Stimulated activated CD4-positive, alpha-beta T cell treated with anti-CD3 and anti-CD28 coated beads, TNF-alpha, amount 100 ng/mL, for 48 hours (primary cell): ENCODE data around the gene SEMA3F.

Source experiments
- DNase-seq, 3 donors: peaks; one replicate each; pipeline ENCODE4 v3.0.0-alpha.2; 2020; ENCODE audit warnings: low read depth in 3 of 3

Gene SEMA3F

DNA sequence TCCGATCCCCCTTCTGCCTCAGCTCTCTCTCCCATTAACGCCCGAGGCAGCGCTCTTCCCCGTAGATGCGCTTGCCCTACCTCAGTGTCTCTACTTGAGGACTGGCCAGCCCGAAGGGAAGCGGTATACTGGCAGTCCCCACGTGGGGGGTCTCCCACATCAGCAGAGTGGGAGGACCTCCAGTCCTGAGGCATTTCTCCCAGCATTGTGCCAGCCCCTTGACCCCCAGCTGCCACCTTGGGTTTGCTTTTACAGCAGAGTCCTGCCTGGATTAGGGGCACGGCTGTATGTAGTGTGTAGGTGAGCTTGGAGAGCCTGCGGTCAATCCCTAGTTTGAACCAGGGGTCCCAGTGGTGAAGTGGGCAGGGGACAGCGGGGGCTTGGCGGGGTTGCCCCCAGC lies 767 bp downstream of the SEMA3F start:
- no peak for DNase-seq

DNA sequence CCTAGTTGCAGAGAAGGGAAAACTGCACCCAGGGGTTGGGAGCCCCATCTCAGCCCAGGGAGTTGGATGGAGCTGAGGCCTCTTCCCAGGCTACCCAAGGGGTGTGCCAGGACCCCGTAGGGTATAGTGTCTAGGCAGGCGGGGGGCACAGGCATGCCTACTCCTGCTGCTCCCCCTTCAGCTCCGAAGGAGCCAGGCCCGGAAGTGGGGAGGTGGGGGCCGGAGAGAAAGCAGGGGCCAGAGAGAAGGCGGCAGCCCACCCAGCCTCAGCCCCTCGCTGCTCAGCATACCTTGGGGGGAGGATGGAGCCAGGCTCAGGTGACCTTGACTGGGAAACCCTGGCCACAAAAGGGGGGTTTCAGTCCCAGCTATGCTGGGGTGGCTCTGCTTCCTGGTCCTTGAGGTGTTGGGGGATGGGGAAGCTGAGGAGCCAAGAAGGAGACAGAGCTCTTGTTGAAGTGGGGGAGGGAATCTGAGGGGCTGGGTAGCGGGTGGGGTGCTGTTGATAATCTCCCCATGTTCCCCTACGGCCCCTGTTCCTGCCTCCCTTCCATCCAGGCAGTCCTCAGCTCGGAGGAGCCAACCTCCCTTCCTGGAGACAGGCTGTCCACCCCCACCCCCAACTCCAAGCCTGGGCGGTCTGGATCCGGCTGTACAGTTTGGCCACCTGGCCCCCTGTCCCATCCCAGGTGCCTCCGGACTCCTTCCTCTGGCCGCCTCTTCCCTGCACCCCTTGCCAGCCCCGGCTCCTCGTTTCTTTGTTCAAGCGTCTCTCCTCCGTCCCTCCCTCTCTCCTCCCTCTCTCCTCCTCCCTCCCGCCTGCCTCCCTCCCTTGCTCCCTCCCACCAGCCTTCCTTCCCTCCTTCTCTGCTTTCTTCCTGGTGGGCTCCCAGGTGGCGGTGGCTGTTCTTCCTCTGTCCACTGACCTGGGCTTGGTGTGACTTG lies 1.7 kb downstream of the SEMA3F start:
- DNase-seq = no peak

DNA sequence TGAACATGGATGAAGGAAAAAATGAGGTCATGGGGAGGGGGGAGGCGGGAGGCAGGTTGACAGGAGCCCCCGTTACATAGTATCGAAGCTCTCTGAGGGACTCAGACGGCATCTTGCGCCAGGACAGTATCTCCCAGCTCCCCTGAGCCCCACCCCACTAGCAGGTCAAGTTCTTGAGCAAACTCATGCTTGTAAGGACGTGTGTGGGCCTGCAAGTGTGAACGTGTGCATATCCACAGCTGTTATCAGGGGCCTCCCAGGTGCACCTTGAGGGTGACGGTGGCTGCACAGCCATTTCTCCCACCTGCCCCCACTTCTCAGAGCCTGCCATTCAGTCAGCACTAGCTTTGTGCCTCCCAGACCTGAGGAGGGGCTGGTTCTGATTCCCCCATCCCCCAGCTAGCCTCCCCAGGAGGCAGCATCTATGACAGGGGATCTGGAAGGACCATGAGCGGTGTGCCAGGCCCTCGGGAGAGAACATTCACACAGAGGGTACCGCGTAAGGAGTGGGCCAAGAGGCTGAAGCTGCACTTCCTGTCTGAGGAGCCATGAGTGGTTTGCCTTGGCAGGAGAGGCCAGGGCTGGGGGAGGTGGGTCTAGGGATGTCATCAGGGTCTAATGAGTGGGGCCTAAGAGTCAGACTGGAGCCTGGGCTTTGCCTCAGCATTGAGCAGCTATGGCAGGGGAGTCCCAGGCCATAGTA lies 2.9 kb downstream of the SEMA3F start:
- no peak for DNase-seq

DNA sequence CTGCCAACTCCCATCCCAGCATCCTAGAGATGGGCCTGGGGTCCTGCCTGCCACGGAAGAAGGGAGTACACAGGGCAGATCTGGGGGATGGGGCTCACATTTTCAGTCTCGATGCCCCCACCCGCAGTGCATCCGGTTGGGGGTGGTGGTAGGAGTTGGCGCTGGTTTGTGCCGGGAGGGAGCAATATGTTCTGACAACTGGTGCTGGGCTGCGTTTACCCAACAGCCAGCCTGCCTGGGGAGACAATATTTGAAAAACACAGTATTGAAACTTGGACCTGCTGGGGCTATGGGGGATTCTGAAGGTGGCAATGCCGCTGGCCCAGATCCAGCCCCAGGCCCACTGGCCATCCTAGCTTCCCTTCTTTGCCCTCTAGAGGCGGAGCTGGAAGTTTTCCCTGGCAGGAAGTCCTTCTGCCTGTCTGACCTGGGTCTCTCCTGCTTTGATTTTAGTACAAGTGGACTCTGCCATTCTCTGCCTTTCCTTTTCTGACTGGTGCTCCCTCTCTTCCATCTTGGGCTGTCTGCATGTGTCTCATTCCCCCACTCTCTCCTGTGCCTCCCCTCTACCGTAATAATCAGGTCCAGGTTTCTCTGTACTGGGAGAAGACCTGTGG lies 3.5 kb downstream of the SEMA3F start:
- no peak for DNase-seq

DNA sequence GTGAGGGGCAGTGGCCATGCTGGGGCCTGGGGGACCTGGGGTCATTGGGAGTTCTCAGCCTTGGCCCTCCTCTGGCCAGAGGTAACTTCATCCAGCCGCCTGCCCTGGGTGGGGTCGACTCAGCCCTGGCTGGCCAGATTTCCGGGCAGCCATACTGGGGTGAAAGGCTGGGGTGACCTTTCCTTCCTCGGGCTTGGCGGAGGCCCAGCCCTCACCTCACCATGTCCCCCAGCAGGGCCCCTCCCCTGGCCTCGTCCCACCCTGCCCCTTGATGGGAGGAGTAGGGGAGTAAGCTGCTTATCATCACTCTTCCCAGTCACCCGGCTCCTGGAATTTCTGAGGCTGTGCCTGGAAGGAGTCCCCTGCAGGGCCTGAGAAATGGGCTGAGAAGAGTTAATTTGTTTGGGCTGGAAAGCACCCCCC lies 5.4 kb downstream of the SEMA3F start:
- DNase-seq = no peak

DNA sequence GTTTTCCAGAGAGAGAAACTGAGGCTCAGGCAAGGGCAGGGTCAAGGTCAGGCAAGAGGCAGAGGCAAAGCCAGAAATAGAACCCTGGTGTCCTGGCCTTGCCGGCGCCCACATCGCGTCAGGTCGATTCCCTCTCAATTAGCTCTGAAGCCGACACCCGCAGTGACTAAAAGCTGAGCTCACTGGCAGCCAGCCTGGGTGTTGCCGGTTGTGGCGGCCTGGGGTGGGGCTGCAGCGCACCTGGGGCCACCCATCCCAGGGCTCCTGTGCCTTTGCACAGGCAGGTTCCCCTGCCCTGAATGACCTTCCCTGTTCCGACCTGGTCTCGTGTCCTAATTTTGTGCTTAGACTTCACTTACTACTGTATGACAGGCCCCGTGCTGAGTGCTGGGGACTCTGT lies 6.2 kb downstream of the SEMA3F start:
- DNase-seq = no peak

DNA sequence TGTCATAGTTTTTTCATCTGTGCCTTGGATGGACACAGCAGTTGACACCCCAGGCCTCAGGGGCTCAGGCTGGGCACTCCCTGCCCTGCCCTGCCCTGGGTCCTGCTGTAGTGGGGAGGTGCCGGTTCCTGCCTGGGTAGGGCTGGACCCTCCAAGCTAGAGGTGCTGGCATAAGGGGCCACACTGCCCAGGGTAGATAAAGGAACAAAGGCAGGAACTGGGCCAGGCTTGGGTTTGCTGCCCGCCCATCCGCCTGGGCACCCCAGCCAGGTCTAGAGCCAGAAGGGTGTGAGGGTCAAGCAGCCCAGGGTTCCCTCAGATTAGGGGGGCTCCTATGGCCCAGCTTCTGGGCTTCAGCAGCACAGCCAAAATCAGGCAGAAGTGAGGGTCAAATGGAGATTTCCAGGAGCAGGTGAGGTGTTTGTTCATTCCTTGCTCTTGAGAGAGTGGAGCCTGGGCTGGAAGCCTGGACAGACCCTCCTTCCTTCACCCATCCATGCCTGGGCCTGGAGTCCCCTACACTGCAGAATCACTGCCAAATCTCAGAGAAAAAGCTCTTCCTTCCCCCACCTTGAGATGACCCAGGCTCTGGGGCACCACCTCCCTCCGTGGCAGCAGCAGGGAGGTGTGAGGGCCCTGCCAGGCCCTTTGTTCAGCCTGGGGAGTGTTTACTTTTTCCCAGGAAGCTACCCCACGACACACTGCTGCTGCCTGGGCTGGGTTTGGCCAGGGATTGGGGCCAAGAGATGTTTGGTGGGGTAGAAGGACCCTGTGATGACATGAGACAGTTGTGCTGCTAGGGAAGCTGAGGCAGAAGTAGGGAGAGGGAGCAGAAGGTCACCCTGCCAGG lies 7.1 kb downstream of the SEMA3F start:
- no peak for DNase-seq

DNA sequence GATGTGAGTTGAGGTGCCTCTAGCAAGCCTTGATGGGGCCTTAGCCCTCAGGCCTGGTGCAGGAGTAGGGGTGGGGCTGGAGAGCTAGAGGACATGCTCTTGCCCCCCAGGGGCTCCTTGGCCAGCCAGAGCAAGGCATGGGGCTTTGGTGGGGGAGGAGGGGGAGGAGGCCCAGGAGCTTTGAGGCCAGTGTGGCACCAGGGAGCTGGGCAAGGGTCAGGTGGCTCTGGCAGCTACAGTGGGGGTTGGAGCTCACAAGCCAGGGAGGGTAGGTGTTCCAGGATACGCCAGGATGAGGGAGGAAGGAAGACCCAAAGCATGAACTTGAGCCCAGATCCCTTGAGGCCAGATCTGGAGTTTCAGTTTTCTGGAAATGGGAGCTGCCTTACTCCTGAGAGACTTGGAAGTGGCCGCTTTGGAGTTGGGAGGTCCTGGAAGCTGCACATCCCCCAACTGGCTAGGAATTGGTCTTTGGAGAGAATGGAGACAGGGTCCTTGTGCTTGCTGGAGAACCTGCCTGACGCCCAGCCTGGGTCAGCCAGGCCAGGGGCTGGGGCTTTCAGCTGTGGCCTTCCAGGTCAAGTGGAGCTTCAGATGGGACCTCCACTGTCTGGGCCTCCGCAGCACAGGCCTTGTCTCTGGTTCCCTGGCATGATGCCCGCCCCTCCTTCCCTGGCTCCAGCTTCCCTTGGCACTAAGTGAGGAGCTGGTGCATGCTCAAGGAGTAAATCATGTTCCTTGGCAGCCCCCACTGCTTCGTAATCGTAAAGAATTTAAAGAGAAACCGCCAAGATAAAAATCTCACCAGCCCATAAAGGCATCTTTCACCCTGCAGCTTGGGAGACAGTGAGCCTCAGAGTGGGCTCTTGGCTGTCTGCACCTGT lies 8.7 kb downstream of the SEMA3F start:
- no peak for DNase-seq

DNA sequence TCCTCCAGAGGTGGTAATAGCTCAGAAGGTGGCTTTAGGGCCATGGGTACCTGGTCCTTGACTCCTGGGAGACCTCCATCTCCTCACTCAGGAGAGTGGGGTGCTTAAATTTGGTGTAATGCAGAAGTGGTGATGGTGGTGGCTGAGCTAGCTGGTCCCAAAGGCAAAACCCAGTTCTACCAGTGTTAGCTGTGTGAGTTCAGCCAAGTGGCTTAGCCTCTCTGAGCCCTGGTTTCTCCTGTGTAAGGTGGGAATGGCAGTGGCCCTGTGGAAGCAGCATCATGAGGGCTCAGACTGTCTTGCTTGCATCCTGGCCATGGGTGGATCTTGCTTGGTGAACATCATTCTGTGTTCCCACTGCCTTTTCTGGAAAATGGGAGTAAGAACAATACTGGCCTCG lies 9.4 kb downstream of the SEMA3F start:
- DNase-seq = no peak

DNA sequence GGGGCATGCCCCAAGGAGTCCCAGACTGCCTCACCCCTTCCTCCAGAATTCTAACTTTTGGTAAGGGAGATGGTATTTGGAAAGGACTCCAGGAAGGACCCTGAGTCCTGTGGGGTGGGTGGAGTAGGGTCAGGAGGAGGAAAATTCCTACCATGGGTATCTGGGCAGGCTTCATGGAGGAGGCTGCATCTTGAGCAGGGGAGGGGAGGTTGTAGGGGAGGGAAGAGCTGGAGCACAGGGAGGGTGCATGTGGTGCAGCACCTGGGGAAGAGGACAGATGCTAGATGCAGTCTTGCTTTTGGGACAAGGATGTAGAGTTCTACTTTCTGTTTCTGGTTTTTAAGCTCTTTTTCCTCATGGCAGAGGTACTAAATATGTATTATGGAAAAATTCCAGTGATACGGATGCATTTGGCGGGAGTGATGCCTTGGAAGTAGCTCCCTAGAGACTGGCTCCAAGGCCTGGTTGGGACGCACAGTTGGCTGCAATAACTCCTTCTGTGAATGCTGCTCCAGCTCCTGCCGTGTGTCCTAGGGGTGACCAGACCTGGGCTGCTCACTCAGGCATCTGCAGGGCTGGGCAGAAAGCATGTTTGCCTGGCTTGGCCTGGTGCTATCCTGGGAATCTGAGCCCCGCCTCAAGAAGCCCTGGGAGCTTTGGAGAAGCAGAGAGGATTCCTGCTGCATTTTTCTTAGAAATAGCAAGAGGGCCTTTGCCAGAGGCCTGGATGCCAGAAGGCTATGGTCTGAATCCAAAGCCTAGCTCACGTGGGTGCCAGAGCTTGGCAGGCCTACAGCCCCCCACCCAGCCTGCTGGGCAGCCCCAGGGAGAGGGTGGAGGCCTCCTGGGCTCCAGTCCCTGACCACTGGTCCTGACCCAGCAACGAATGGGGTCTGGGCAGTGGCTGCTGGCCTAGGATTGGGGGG lies 10.1 kb downstream of the SEMA3F start:
- no peak for DNase-seq

DNA sequence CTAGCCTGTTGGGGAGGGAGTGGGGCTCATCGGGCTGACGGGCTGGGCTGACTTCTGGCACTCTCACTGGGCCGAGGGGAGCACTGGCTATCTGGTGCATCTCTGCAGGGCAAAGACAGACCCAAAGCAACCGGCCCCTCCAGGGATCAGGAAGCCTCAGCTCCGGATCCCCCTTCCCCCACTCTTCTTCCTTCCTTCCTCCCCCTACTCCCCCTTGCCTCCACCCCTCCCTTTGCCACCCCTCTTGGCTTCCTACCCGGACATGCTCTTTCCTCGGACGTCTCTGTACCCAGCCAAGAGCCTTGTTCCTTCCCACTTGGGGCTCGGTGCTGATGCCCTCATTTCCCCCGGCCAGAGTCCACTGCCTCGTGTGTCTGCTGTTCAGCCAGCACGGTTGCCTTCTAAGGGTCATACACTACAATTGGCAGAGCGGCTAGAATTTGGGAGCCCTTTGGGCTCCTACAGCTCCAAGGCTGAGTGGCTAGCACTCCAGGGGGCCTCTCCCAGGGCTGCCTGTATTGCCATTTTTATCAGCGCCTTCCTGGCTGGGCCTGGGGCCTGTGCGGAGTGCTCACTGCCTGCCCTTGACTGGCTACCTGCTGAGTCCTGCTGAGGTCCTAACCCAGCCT lies 10.9 kb downstream of the SEMA3F start:
- no peak for DNase-seq

DNA sequence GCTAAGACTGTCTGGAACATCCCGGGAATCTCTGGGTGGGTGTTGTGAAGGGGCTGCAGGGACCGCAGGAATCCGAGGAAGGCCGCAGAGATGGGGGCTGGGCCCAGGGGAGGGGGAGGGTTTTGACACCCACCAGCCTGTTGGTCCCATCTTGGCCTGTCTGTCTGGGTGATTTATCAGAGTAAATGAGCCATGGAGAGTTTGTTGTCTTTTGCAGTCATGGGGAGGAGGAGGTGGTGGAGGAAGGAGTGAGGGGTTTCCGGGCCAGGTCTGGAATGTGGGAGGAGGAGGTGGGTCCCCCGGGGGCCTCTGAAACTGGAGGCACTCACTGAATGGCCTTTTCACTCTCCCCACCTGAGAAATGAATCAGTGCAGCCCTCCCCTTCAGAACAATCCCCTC lies 11.5 kb downstream of the SEMA3F start:
- no peak for DNase-seq

DNA sequence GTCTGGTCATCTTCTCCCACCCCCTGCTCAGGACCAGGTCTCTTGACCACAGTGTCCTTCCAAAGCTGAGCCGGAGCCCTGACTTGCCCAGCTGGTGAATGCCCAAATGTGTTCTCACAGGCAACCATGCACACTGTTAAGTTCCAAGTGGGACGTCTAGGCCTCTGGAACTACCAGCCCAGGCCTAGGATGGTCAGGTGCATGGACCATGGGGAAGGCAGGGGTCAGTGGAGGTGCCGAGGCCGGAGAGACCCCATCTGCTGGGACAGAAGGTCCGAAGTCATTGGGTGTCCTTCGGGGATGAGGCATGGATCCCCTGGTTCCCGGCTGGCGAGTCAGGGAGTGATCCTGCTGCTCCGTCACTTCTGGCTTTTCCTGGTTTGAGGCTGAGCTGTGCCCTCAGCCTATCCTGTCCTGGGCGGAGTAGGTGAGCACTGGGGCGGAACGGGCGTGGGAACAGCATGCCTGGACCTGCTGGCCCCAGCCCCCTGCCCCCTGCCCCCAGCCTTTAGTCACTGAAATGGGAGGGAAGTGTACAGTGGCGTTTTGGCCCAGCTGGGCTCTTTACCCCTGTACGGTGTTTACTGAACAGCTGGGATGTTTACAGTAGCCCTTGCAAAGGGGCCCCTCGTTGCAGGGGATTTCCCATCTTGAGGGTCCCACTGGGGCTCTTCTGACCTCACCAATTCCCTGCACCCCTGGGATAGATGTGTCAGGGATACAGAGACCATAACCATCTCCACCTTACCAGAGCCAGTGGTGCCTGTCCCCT lies 12.1 kb downstream of the SEMA3F start:
- no peak for DNase-seq

DNA sequence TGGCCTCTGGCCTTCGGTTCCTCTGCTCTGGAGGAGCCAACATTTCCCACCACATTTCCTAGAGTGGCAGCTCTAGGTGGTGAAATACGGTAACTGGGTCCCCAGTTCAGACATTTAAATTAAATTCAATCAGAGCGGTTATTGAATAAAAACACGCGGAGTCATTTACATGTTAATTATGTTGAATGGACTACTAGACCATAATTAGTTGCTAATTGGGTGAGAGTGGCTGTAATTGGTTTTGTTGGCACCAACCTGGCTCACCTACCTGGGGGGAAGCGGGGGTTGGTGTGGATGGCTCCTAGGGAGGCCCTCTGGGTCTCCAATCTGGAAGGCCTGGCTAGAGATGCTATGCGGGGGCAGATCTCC lies 12.7 kb downstream of the SEMA3F start:
- DNase-seq = no peak

DNA sequence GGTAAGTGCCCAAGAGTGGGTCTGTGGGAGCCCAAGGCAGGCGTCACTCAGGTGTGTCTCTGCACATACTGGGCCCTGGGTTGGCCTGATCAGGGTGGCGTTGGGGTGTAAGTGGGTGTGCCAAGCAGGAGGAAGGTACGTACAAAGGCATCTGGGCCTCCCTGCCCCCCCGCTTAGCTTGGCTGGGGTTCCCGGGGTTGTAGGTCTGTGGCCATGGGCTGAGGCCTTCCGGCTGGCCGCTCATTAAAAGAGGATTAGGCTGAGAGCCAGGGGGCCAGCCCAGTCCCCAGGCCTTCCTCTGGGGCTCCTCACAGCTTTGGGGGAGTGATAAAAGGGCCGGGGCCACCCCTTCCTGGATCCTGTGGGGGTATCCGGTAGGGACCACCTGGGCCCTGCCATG lies 13.3 kb downstream of the SEMA3F start:
- DNase-seq = no peak

DNA sequence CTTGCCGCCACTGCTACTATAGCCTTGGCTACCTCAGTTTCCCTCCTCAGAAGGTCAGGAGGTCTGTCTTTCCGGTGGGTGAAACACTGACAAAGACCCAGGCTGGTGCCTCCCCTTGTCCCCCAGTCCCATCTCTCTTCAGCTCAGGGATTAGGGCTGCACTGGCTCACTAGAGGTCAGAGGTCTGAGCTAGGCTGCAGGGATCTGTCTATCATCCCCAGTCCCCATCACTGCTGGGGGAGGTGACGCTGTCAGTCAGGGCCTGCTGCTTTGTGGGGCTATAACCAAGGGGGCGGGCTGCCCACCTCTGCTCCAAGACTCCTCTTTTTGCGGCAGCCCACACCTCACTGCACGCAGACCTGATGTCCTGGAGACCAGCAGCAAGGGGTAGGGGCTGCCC lies 13.7 kb downstream of the SEMA3F start:
- no peak for DNase-seq

DNA sequence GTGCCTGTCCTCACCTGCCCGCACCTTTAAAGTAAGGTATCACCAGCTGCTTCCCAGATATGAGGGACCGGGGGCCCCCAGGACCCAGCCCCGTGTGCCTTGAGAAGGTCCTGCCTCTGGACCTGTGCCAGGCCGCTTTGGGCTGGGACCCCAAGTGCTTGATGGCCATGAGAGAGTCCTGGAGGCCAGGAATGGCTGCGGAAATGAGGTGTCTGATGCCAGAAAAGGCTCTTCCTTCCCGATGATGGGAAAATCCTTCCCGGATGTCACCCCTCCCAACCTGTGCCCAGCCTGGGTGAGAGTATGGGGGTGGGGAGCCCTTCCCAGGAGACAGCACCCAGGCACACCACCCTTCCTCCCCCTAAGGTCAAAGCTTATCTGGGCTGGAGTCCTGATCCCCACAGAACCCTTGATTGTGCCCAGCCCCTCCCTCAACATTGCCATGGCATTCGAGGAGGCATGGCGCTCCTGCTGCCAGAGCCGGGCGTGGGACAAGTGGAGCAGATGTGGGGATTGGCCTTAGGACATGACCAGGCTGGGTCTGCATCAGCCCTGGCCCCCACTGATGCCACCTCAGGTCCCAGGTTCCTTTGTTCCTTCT lies 14.2 kb downstream of the SEMA3F start:
- DNase-seq = no peak

DNA sequence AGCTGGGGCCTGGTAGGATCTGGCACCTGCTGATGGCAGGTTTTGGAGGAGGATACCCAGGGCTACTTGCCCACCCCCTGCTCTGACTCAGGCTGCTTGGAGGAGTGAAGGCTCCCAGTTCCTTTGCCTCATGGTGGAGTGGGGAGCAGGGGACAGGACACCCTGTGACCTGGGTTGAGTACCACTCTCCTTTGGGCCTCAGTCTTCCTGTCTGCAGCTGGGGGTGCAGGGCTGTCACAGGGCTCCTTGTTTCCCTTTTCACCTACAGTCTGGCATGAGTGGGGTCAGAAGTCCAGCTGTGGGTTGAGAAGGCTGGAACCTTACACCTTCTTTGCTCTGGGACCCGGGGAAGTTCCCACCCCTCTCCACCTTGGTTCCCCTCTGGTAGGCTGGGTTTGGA lies 14.7 kb downstream of the SEMA3F start:
- no peak for DNase-seq
